Fibroblast of pulmonary artery (primary cell): Measurements from ENCODE around the gene ZRANB1.

Experiments
- DNase-seq: peaks from one replicate; pipeline ENCODE4 v3.0.0-alpha.2; 2010; ENCODE audit warnings: low read depth
- H3K4me3 ChIP-seq: replicated peaks from 2 replicates; pipeline ENCODE4 v1.5.1; 2011; ENCODE audit warnings: low read depth, mild to moderate bottlenecking, control low read depth, low read length, moderate library complexity
- TF ChIP-seq, protein P1 (sequence below): IDR thresholded peaks from 2 replicates; pipeline ENCODE4 v1.5.1; 2011; ENCODE audit warnings: mild to moderate bottlenecking, control low read depth, low read length, inconsistent platforms; ENCODE audit errors: missing control alignments

ZRANB1 gene

DNA sequence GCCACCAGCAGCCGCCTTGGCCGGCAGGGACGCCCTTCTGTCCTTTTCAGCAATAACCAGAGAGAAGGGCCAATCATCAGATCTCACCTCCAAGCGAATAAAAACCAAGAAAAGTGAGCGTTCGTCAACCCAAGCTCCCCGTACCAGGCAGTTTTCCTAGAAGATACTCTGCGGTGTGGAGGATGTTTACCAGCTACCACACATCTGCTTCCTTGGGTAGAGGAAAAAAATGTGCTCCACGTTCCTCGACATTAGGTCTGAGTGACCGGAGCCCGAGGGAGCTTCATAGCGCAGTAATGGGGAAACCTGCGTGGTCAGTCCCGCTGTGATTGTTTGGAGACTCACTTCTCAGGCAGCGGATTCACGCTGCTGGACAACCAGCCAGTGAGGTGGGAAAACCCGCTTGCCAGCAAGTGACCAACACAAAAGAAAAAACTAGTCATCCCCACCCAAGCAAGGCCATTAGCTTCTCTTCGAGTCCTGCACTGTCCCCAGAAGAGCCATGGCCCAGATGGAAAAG lies 73.0 kb downstream of the ZRANB1 start:
- no peak overlapping the region for H3K4me3 ChIP-seq

DNA sequence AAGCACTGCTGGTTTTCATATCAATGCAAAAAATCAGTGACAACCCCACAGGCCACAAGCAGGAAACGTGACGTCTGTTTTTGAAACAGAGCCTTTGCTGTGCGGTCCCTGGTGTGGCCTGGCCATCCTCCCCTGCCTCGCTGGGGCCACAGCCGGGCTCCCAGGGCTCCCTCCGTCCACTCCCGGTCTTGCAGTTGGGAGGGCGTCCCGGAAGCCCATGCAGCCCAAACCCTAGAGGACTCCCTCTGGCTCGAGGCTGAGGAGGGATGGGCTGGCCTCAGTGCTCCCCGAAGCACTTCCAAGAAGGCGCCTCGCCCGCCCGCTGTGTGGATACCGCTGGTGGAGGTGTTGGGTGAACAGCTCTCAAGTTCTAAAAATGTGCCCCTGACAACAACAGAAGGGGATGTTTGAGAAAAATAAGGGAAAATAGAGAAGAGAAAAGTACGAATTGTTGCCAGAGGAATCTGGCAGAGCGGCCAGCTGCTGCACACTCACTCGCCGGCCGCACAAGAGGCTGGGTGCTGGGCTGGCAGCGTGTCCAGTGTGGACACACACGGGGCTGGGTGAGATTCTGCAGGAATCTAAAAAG lies 73.5 kb downstream of the ZRANB1 start:
- TF ChIP-seq, protein P1, sequence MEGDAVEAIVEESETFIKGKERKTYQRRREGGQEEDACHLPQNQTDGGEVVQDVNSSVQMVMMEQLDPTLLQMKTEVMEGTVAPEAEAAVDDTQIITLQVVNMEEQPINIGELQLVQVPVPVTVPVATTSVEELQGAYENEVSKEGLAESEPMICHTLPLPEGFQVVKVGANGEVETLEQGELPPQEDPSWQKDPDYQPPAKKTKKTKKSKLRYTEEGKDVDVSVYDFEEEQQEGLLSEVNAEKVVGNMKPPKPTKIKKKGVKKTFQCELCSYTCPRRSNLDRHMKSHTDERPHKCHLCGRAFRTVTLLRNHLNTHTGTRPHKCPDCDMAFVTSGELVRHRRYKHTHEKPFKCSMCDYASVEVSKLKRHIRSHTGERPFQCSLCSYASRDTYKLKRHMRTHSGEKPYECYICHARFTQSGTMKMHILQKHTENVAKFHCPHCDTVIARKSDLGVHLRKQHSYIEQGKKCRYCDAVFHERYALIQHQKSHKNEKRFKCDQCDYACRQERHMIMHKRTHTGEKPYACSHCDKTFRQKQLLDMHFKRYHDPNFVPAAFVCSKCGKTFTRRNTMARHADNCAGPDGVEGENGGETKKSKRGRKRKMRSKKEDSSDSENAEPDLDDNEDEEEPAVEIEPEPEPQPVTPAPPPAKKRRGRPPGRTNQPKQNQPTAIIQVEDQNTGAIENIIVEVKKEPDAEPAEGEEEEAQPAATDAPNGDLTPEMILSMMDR: no peak
- no peak for DNase-seq
- no peak overlapping the region for H3K4me3 ChIP-seq

More for the DNA sequence above, 73.0 kb downstream of the ZRANB1 start:
- TF ChIP-seq, protein P1: no peak
- DNase-seq: no peak

DNA sequence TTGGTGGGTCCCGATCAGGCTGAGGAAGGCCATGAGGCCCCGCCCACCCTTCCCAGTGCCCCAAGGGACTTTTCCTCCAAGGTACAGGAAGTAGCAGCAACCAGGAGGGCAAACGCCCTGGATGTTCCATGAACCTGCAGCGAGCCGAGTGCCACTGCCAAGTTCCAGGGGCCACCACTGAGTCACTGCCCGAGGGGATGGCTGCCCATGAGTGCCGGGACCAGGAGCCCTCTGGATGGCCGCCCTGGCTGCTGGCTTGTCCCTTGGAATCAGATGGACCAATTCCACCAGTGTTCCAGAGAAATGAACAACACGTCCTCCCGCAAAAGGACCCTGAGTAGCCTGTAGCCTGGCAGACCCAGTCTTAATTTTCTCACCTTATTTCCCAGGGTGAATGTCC lies 74.2 kb downstream of the ZRANB1 start:
- DNase-seq: no peak
- TF ChIP-seq, protein P1: no peak
- no peak overlapping the region for H3K4me3 ChIP-seq

DNA sequence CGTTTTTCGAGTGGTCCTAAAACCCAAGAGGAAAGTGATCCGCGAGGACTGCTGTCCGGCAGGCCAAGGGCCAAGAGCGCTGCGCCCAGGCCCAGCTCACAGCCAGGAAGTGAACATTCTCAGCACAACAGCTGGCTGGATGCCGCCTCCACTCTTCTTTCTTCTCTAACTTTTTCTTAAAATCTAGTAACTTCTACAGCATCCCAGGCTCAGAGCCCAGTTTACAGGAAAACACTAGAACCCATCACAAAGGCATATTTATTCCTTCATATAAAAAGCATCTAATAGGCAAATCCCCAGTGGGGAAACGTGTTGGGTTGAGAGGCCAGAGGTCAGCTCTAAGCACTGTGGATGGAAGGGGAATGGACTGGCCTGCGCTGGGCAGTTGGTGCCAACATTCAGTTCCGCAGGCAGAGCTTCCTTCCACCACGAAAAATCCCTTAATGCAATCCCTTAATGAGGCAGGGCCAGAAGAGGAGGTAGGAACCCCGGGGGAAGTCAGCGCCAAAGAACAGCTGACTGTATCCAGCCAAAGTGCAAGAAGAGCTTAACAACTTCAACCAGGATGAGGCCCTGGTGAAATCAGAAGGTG lies 74.8 kb downstream of the ZRANB1 start:
- DNase-seq: peak; percentile 51
- TF ChIP-seq, protein P1: no peak
- no peak overlapping the region for H3K4me3 ChIP-seq

DNA sequence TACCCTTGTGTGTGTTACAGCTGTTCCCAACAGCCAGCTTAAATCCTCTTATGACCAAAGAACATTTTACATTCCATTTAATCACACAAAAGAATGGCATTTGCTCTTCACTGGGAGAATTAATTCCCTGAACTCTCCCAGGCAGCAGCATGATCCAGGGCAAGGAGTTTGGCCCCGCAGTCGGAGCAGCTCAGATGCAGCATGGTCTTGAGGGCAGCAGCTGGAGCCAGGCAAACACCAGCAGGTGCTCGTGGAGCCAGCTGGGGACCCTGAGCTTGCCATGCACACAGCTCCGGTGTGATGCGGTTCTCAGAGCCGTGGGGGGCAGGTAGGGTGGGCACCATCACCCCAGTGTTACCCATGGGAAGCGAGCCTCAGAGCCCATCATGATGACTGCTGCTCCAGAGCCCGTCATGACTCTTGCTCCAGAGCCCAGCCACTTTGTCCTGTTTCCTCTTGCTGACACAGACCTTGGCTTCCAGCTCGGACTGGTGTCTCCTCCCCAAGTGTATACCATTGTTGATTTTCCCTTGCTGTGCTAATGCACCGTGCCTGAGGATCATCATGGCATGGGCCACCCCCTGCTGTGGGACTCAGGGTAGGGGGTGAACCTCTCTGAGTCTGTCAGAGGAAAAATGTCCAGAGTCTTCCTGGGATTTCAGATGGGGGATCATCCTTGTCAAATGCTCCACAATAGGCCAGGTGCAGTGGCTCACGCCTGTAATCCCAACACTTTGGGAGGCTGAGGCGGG lies 75.8 kb downstream of the ZRANB1 start:
- no peak overlapping the region for H3K4me3 ChIP-seq
- no peak for DNase-seq
- TF ChIP-seq, protein P1: no peak

DNA sequence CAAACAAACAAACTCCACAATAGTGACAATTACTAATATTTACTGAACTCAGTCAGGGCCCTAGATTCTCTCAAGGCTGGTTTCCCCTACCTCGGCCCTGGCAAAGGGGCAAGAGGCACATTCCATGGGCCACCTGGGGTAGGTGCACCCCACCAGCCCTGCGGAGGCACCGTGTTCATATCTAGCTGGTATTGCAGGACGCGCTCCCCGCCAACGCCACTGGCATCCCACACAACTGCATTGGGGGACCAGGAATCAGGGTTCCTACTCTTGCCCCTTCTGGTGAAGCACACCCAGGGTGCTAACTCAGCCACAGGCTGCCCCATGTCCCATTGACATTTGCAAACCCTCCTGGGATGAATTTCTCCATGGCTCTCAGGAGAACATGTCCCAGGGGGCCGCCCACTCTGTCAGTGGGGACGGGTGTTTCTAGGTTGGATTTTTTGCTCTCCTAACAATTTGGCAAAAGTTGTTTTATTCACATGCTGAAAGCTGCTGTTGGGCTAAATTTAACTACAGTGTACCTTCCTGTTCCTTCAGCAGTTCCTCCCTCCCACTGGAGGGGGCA lies 76.7 kb downstream of the ZRANB1 start:
- DNase-seq: no peak
- TF ChIP-seq, protein P1: no peak
- H3K4me3 ChIP-seq: no peak overlapping the region
